Stimulated activated CD4-positive, alpha-beta T cell treated with anti-CD3 and anti-CD28 coated beads, TNF-alpha, amount 100 ng/mL, for 1 hour (primary cell): Measurements from ENCODE around the gene CHRNA9.

Experiments
- DNase-seq, 3 donors: peaks; one replicate each; pipeline ENCODE4 v3.0.0-alpha.2; 2020; ENCODE audit warnings: low read depth in 3 of 3, low spot score in 1 of 3

The CHRNA9 gene

DNA sequence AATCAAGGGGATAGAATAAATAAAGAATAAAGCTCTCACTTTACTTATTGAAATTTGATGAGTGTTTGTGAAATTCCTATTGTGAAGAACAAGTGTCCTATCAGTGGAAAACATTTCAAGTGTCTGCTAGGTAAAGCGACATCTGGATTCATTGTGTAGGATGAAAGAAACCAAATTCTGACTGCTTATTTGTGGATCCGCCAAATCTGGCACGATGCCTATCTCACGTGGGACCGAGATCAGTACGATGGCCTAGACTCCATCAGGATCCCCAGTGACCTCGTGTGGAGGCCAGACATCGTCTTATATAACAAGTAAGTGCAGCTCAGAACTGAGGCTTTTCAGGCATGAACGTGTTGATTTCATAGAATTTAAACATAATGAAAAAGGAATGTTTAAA lies 1.9 kb downstream of the CHRNA9 start:
- DNase-seq = no peak

DNA sequence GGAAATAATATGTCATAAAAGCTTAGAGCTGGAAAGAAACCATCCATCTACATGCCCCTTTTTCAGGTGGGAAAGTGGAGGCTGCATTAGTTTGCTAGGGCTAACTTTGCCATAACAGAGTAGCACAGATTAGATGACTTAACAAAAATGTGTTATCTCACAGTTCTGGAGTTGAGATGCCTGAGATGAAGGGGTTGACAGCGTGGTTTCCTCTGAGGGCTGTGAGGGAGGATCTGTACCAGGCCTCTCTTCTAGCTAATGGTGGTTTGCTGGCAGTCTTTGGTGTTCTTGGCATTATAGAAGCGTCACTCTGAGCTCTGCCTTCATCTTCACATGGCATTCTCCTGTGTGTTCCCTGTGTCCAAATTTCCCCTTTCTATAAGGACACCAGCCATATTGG lies 2.4 kb downstream of the CHRNA9 start:
- no peak for DNase-seq

GRCh38 chr4:40340030-40340429 lies 4.9 kb downstream of the CHRNA9 start:
- DNase-seq = no peak

DNA sequence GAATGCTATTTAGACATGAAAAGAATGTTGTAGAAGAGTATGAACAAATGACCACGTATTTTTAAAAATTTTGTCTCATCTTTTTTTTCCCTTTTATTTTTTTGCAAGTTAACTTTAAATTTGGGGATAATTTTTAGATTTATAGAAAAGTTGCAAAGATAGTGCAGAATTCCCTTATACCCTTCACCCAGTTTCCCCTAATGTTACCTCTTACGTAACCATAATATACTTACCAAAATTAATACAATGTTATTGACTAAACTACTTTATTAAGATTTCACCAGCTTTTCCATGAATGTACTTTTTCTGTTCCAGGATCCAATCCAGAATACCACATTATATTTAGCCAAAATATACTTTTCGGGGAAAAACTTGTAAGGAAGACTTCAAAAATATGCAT lies 12.3 kb downstream of the CHRNA9 start:
- DNase-seq = no peak

GRCh38 chr4:40348000-40348399 lies 12.9 kb downstream of the CHRNA9 start:
- no peak for DNase-seq

DNA sequence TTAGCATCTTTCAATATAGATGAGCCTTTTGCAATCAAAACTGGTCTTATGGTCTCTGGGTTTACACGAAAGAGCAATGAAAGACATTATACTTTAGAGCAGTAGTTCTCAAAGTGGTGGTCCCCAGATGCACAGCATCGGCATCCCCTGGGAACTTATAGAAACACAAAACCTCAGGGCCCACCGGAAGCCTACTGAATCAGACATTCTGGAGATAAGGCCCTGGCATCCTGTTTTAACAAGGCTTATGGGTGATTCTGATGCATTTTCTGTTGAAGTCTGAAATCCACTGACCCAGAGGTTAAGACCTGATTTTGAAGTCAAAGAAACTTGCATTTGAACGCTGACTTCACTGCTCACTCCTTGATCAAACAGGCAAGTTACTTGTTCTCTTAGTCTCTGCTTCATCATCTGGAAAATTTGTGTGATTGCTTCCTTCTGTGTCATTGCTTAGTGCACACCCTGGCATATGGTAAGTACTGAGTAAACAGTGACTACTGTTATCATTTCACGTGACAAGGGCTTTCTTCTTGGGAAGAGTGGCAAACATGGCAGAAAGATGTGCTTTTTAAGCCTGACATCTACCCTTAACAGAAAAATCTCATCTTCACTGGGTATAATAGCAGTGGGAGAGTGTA lies 14.5 kb downstream of the CHRNA9 start:
- no peak for DNase-seq

GRCh38 chr4:40350627-40351227 lies 15.6 kb downstream of the CHRNA9 start:
- DNase-seq = no peak

DNA sequence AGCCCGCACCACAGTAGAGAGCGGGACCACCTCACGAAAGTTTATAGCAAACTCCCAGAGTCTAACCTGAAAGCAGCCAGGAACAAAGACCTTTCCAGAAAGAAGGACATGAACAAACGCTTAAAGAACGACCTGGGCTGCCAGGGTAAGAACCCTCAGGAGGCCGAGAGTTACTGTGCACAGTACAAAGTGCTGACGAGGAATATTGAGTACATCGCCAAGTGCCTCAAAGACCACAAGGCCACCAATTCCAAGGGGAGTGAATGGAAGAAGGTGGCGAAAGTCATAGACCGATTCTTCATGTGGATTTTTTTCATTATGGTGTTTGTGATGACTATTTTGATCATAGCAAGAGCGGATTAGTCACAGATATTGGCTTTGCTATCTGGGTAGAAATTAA lies 19.0 kb downstream of the CHRNA9 start:
- no peak for DNase-seq

DNA sequence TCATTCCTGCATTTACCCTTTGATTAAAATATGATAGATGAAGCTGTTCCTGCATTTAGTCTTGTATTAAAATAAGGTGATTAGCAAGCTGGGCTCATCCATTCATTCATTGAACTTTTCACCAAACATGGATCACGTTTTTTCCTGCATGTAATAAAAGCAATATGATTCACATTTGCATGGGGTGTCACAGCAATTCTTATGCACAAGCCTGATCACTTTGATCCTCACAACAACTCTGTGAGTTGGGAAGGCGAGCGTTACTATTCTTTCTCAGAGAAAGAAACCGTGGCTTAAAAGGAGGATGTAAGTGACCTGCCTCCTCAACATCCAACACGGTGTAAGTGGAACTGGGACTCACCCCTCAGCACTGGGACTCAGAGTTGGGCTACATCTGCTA lies 20.0 kb downstream of the CHRNA9 start:
- no peak for DNase-seq

DNA sequence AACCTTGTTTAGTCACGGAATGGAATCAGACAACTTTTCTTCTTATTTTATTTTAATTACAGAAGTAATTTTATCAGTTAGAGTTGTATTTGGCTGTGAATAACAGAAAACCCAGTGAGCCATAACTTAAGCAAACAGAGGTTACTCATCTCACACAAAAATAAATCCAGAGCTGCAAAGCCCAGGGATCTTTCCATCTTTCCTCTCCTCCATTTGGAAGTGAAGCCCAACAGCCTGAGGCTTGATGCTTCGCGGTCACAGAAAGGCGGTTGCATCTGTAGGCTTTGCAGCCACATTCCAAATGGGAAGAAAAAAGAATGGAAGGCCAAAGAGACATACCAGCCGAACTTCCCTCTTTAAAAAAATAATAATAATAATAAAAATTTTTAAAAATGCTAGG lies 22.6 kb downstream of the CHRNA9 start:
- DNase-seq = no peak

DNA sequence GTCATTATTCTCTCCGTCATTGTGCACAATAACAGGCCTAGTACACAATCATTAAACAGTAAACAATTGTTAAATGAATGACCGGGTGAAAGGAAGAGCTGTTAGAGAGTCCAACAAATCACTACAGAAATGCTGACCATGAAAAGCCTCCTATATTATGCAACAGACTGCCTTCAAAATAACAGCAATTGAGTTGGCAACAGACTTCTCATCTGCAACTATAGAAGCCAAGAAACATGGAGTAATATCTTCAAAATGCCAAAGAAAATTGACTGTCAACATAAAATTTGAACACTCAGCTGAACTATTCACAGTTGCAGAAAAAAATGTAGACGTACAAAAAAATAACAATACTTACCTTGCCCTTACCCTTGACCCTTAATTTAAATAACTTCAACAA lies 26.2 kb downstream of the CHRNA9 start:
- no peak for DNase-seq

GRCh38 chr4:40363382-40363920 lies 28.3 kb downstream of the CHRNA9 start:
- DNase-seq = no peak

DNA sequence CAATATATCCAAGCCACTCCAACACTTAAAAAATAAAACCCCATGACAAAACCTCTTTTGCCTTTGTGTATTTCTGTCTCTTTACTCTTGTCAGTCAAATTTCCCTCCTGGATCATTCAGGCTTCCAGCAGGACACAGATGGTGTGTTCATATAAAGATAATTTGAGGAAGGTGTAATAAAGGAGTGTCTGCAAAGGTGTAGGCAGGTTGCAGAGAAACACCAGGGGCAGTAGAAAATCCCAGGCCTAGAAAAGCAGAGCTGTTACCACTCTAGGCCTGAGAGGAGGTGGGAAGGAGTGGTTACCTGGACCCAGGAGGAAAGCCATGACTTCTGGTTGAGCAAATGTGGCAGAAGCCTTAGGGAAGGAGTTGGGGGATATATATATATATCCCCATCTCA lies 28.8 kb downstream of the CHRNA9 start:
- no peak for DNase-seq

- no peak for DNase-seq
Observed at GRCh38 chr4:40365766-40366165, 30.6 kb downstream of the CHRNA9 start.

DNA sequence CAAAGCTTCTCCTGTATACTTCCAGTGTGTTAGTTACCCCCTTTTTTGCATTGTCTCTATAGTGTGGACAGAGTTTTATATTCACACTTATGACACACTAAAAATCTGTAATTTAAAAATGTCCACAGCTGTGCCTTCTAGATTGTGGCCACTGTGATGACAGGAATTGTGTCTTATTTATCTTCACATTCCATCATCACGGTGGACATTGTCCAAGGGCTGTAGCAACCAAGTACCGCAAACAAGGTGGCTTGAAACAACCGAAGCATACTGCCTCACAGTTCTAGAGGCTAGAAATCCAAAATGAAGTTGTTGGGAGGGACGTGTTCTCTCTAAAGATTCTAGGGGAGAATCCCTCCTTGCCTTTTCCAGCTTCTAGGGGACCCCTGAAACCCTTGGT lies 32.3 kb downstream of the CHRNA9 start:
- DNase-seq = no peak

DNA sequence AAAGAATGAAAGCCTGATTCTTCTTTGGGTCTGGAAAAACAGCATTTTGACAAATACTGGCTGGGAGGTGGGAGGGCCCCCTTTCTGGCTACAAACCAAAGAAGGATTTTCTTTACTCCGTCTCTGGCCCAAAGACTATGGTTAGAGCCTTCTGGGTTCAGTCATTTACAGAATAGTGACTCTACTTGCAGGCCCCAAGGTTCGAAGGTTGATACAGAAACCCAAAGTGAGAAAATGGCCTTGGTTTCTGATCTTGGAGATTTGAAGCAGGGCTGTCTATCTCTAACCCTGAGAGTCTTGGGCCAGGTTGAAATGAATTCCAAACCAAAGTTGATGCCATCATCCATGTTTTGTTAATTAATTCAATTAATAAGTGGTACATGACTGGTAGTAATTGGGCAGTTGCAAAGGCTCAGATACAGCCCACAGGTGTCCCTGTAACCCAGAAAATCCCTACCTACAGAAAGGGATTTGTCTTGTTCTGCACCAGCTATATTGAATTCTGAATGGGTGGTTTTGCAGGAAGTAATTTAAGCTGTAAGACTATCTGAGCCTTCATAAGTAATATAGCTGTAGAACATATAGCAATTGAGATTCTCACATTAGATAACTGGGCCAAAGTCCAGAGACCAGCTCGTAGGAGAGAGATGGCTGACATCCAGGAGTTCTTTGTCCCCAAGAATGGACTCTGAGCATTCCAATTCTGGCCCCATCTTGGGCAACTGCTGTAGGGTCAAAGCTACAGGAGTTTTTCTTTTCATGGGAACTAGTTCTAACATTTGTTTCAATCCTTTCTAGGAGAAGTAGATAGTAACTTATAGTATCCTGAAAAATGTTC lies 34.5 kb downstream of the CHRNA9 start:
- no peak for DNase-seq

DNA sequence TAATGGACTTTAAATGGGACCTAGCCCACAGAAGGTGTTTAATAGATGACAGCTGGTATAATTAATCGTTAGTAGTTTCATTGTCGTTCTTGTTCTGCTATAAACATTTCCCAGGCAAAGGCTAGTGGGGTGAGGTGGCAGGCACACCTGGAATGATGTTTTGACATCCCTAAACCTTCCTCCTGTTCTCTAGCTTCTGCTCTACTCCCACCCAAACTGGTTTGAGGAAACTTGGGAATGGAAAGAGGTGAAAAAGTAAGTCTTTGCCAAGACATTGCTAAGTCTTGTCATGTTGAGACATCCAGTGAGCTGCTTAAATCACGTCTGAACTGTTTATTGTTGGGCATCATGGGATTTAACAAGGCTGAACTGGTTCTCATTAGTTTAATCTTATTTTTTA lies 37.5 kb downstream of the CHRNA9 start:
- DNase-seq = no peak

DNA sequence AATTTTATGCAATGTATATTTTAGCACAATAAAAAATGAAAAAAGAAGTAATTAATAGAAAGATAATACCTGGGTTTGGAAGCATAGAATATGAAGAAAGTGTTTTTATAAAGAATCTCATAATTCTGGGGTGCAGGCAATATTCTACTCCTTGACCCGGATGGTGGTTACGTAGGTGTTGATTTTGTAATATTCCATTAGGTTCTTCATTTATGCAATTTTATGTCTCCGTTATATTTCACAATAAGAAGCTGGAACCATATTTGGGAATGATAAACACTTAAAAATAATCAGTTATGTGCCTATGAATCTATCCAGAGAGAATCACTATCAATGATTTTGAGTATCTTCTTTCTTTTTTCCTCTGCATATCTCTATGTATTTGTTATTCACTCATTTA lies 38.5 kb downstream of the CHRNA9 start:
- no peak for DNase-seq

GRCh38 chr4:40375095-40375494 lies 40.0 kb downstream of the CHRNA9 start:
- DNase-seq = no peak

GRCh38 chr4:40375620-40376019 lies 40.5 kb downstream of the CHRNA9 start:
- no peak for DNase-seq

- DNase-seq = no peak
Observed at GRCh38 chr4:40377512-40378365, 42.6 kb downstream of the CHRNA9 start.
